A673 (cell line): ENCODE measurements around the gene ZNF627. TPM values are rescaled to one million over a fixed set of nuclear protein-coding genes. Genes with fewer than 3 reads are reported as not detected.
"Not testable (repeated sequence)": the region's sequence is repeated elsewhere in the genome, so short reads cannot be mapped to it uniquely, and the experiment has no call there.

ENCODE experiments used
- BruUV-seq: library from RNA; stranded (reverse); fragments of 400-500 nt; replicated peaks from 2 replicates; lab custom pipeline; 2021; lab: Mats Ljungman, UMichigan
- CTCF ChIA-PET: fragments of 300-600 bp; sonication (Branson Sonifier 250); formaldehyde crosslinking; loops from one replicate; lab custom pipeline; 2022; ENCODE audit warnings: antibody characterized with exemption; lab: Charles Lee
- POLR2A ChIA-PET: fragments of 300-600 bp; sonication (Branson Sonifier 250); formaldehyde crosslinking; loops from one replicate; lab custom pipeline; 2022; ENCODE audit warnings: antibody characterized with exemption; ENCODE audit not compliant: low non-redundant PET; lab: Charles Lee
- DNase-seq: peaks from one replicate; pipeline ENCODE4 v3.0.0-alpha.2; 2015; ENCODE audit warnings: low spot score
- H3K27ac ChIP-seq: fragments of 200-600 bp; sonication (generic); 2 replicates; pipeline ENCODE4 v1.5.1; 2016; ENCODE audit warnings: mixed run types, low read depth, mild to moderate bottlenecking, mixed read lengths, antibody characterized with exemption, low read length; ENCODE audit not compliant: poor library complexity, severe bottlenecking
- H3K27me3 ChIP-seq: fragments of 200-600 bp; sonication (generic); replicated peaks from 2 replicates; pipeline ENCODE4 v1.6.1; 2017; ENCODE audit warnings: mixed run types, low read depth, mild to moderate bottlenecking, mixed read lengths, antibody characterized with exemption, low read length; ENCODE audit not compliant: insufficient read depth, poor library complexity
- H3K36me3 ChIP-seq: fragments of 200-600 bp; sonication (generic); 2 replicates; pipeline ENCODE4 v1.6.1; 2016; ENCODE audit warnings: mixed run types, mild to moderate bottlenecking, mixed read lengths, antibody characterized with exemption, low read length; ENCODE audit not compliant: insufficient read depth, poor library complexity, severe bottlenecking
- H3K4me1 ChIP-seq: fragments of 200-600 bp; sonication (generic); 2 replicates; pipeline ENCODE4 v1.6.1; 2017; ENCODE audit warnings: mixed run types, mild to moderate bottlenecking, mixed read lengths, antibody characterized with exemption, low read length; ENCODE audit not compliant: insufficient read depth, poor library complexity, severe bottlenecking
- H3K4me3 ChIP-seq: fragments of 200-600 bp; sonication (generic); 2 replicates; pipeline ENCODE4 v1.5.1; 2016; ENCODE audit warnings: low read depth, mixed run types, mild to moderate bottlenecking, mixed read lengths, low read length; ENCODE audit not compliant: poor library complexity, severe bottlenecking
- H3K9me3 ChIP-seq: fragments of 200-600 bp; sonication (generic); 2 replicates; pipeline ENCODE4 v1.6.1; 2016; ENCODE audit warnings: mixed run types, low read depth, mild to moderate bottlenecking, mixed read lengths, antibody characterized with exemption, low read length; ENCODE audit not compliant: poor library complexity, severe bottlenecking
- CTCF ChIP-seq: fragments of 300-800, 200-600 bp; sonication (generic); conservative IDR thresholded peaks from 2 replicates; pipeline ENCODE4 v1.5.1; 2017; ENCODE audit warnings: low read depth, mild to moderate bottlenecking, antibody characterized with exemption, low read length, moderate library complexity, mixed read lengths
- EZH2 ChIP-seq: fragments of 200-600 bp; sonication (generic); IDR thresholded peaks from 2 replicates; pipeline ENCODE4 v1.6.1; 2017; ENCODE audit warnings: borderline replicate concordance, low read depth, mild to moderate bottlenecking, mixed read lengths, antibody characterized with exemption, low read length; ENCODE audit not compliant: poor library complexity, severe bottlenecking
- intact Hi-C: fragments of 100-400 bp; cut with micrococcal nuclease; formaldehyde crosslinking; loops from one replicate; pipeline ENCODE4 v1.10.0; 2022; ENCODE audit not compliant: unreplicated experiment
- total RNA-seq: library from RNA; stranded (reverse); gene quantifications from 2 replicates; pipeline ENCODE4 v1.2.3, GENCODE V29; 2021

The ZNF627 gene
- total RNA-seq, 1 experiment from 2014 or later, result 13.9 TPM

GRCh38 chr19:11563532-11563931, 33.8 kb upstream of the ZNF627 start:
- TF ChIP-seq EZH2 (no peak), CTCF (no peak)
- intact Hi-C loops, result loop anchor here (5.0 kb wide), 1 partner anchor 249 kb away; the partner anchor contains the start of gene ZNF440
- CTCF ChIA-PET, result interaction anchor here (0.7 kb wide), 1 partner anchor 1631 kb away, joined by 4 read pairs; no protein-coding TSS in a partner anchor
- Histone ChIP-seq H3K36me3 (no peaks in the 10 kb centered on the region), H3K27me3 (no peaks in the 10 kb centered on the region), H3K4me3 (no peak overlapping the region), H3K4me1 (peaks cover 7% of the 10 kb centered on the region), H3K9me3 (no peaks in the 10 kb centered on the region), H3K27ac (no peak overlapping the region)
- no TSS peak for BruUV-seq
- POLR2A ChIA-PET, result no interaction called here
- no peak for DNase-seq

DNA sequence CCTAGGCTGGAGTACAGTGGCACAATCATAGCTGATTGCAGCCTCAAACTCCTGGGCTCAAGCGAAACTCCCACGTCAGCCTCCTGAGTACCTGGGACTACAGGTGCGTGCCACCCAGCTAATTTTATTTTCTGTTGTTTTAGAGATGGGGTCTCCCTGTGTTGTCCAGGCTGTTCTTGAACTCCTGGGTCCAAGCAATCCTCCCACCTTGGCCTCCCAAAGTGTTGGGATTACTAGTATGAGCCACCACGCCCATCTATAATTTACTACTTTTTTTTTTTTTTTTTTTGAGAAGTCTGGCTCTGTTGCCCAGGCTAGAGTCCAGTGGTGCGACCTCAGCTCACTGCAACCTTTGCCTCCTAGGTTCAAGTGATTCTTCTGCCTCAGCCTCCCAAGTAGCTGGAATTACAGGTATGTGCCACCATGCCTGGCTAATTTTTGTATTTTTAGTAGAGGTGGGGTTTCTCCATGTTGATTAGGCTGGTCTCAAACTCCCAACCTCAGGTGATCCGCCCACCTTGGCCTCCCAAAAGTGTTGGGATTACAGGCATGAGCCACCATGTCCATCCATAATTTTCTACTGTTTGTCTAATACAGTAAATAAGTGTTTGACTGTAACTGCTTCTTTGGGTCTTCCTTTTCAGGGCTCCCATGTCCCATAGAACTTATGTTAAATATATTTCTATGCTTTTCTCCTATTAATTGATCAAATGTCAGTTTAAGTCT, 33.0 kb upstream of the ZNF627 start:
- not testable (repeated sequence) for DNase-seq, BruUV-seq, H3K4me1 ChIP-seq, H3K4me3 ChIP-seq, H3K27me3 ChIP-seq, H3K36me3 ChIP-seq, H3K27ac ChIP-seq, H3K9me3 ChIP-seq
- CTCF ChIA-PET, result interaction anchor here (0.7 kb wide), 1 partner anchor 1631 kb away, joined by 4 read pairs; no protein-coding TSS in a partner anchor
- intact Hi-C loops, result loop anchor here (5.0 kb wide), 1 partner anchor 248 kb away; the partner anchor contains the start of gene ZNF440
- POLR2A ChIA-PET, result interaction anchor here (0.7 kb wide), 1 partner anchor 79 kb away, joined by 9 read pairs; no protein-coding TSS in a partner anchor

- H3K27me3 ChIP-seq, H3K27ac ChIP-seq, CTCF ChIA-PET, H3K9me3 ChIP-seq, DNase-seq, H3K36me3 ChIP-seq, POLR2A ChIA-PET, BruUV-seq, intact Hi-C loops, H3K4me3 ChIP-seq, H3K4me1 ChIP-seq: not testable (repeated sequence)
These were observed 31.7 kb upstream of the ZNF627 start for GRCh38 chr19:11565649-11565980.

GRCh38 chr19:11566164-11566563, 31.1 kb upstream of the ZNF627 start:
- BruUV-seq, result no TSS peak
- ChIA-PET CTCF (no interaction called here), POLR2A (no interaction called here)
- no peak for TF ChIP-seq EZH2
- no peak for TF ChIP-seq CTCF
- Histone ChIP-seq H3K4me1 (no peaks in the 10 kb centered on the region), H3K27ac (no peak overlapping the region), H3K4me3 (no peak overlapping the region), H3K36me3 (no peaks in the 10 kb centered on the region), H3K9me3 (no peaks in the 10 kb centered on the region), H3K27me3 (no peaks in the 10 kb centered on the region)
- no peak for DNase-seq
- intact Hi-C loops, result no loop called here
